Upper lobe of left lung (tissue), 4 donors: Measurements from ENCODE around the gene CIITA.

Experiments used
- EP300 ChIP-seq, 4 donors: sonication (generic); formaldehyde crosslinking; IDR thresholded peaks; one replicate each; pipeline ENCODE4 v1.5.1; 2017; ENCODE audit warnings: antibody characterized with exemption in 4 of 4, control low read depth in 2 of 4
- POLR2A ChIP-seq, 4 donors: fragments of 450-650 bp; IDR thresholded peaks; one replicate each; pipeline ENCODE4 v1.5.1; 2016 to 2017; ENCODE audit warnings: antibody characterized with exemption in 4 of 4, mild to moderate bottlenecking in 2 of 4
- TF ChIP-seq, protein P1 (sequence below), 6 experiments: fragments of 450-650 bp in 4 of 6; fragments of 200-600 bp in 2 of 6; sonication (generic) in 2 of 6; IDR thresholded peaks; one replicate each; pipeline ENCODE4 v1.5.1; 2016 to 2019; ENCODE audit warnings: antibody characterized with exemption in 6 of 6

- TF ChIP-seq, protein P1, sequence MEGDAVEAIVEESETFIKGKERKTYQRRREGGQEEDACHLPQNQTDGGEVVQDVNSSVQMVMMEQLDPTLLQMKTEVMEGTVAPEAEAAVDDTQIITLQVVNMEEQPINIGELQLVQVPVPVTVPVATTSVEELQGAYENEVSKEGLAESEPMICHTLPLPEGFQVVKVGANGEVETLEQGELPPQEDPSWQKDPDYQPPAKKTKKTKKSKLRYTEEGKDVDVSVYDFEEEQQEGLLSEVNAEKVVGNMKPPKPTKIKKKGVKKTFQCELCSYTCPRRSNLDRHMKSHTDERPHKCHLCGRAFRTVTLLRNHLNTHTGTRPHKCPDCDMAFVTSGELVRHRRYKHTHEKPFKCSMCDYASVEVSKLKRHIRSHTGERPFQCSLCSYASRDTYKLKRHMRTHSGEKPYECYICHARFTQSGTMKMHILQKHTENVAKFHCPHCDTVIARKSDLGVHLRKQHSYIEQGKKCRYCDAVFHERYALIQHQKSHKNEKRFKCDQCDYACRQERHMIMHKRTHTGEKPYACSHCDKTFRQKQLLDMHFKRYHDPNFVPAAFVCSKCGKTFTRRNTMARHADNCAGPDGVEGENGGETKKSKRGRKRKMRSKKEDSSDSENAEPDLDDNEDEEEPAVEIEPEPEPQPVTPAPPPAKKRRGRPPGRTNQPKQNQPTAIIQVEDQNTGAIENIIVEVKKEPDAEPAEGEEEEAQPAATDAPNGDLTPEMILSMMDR (IDR thresholded peaks at IDR 0.05): no peak
- TF ChIP-seq EP300 (IDR thresholded peaks at IDR 0.05) (no peak), POLR2A (IDR thresholded peaks at IDR 0.05) (no peak)
Measured at GRCh38 chr16:10888320-10888937, 11.4 kb downstream of the CIITA start.
